Hepatocyte (in vitro differentiated cells): ENCODE measurements around the gene SERBP1.

ENCODE experiments used
- CTCF ChIP-seq: fragments of 200-600 bp; sonication (generic); IDR thresholded peaks from 2 replicates; pipeline ENCODE4 v1.5.1; 2016; ENCODE audit warnings: antibody characterized with exemption, mild to moderate bottlenecking; ENCODE audit not compliant: poor library complexity
- EZH2 ChIP-seq: fragments of 200-600 bp; sonication (generic); IDR thresholded peaks from 2 replicates; pipeline ENCODE4 v1.6.1; 2016; ENCODE audit warnings: antibody characterized with exemption, mild to moderate bottlenecking, borderline replicate concordance

- no peak for TF ChIP-seq EZH2
- TF ChIP-seq CTCF: no peak
These were observed 49.1 kb upstream of the SERBP1 start for GRCh38 chr1:67479146-67479891.
